ENCODE results near the gene IPMK. TPM values are rescaled to one million over a fixed set of nuclear protein-coding genes. Genes with fewer than 3 reads are reported as not detected.
A peak's percentile ranks its signal among the peaks of the same experiment; 100 is the strongest.

Gene IPMK
- total and polyA plus RNA-seq, 2 donors from 2014 or later = 1.7 to 5.0 TPM

DNA sequence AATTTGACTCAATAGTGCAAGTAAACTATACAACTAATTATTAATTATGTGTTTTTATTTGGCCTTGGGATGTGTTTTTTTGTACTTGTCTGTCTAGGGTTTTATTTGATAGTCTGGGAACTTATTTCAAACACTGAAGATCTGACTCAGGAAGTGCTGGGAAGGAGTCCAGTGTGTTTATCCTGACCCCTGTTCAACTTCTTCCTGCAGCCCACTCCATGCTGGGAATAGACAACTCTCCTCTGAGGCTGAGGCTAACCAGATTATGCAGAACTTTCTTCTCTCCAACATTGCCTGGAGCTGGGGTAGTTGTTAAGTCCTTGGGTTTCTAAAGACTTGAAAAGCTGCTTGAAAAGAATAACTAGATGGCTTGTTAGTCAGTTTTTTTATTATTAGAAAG, 8.2 kb upstream of the IPMK start:
- Histone ChIP-seq H3K27me3 (ENCODE audit: control insufficient read depth, insufficient read depth, low read length) (no peaks in the 10 kb centered on the region), H3K9me3 (ENCODE audit: control insufficient read depth in 2 of 3, insufficient read depth in 1 of 3, low read length in 3 of 3) (no peaks in the 10 kb centered on the region), H3K4me3 (ENCODE audit: low read length in 3 of 3) (peak overlapping the region in 1 of 3 donors; percentile 15), H3K27ac (ENCODE audit: low read depth in 2 of 2, low read length in 2 of 2) (no peak overlapping the region), H3K4me1 (ENCODE audit: control insufficient read depth in 2 of 3, insufficient read depth in 2 of 3, low read depth in 1 of 3, low read length in 3 of 3) (no peaks in the 10 kb centered on the region), H3K9ac (ENCODE audit: low read length in 3 of 3) (no peak overlapping the region), H3K36me3 (ENCODE audit: control insufficient read depth in 2 of 3, insufficient read depth in 3 of 3, low read length in 3 of 3) (no peaks in the 10 kb centered on the region)
- DNase-seq = peak in 1 of 5 donors; percentile 24
- TF ChIP-seq, protein P1, sequence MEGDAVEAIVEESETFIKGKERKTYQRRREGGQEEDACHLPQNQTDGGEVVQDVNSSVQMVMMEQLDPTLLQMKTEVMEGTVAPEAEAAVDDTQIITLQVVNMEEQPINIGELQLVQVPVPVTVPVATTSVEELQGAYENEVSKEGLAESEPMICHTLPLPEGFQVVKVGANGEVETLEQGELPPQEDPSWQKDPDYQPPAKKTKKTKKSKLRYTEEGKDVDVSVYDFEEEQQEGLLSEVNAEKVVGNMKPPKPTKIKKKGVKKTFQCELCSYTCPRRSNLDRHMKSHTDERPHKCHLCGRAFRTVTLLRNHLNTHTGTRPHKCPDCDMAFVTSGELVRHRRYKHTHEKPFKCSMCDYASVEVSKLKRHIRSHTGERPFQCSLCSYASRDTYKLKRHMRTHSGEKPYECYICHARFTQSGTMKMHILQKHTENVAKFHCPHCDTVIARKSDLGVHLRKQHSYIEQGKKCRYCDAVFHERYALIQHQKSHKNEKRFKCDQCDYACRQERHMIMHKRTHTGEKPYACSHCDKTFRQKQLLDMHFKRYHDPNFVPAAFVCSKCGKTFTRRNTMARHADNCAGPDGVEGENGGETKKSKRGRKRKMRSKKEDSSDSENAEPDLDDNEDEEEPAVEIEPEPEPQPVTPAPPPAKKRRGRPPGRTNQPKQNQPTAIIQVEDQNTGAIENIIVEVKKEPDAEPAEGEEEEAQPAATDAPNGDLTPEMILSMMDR (IDR thresholded peaks at IDR 0.05; ENCODE audit: borderline replicate concordance, extremely low read depth, insufficient read depth) = no peak
- intact Hi-C loops (cut with DNase I) = no loop called here
- FAIRE-seq = no peak

- H3K4me3 ChIP-seq (ENCODE audit: low read length in 3 of 3) = peak overlapping the region in 2 of 3 donors; percentile 15 to 30
- no peaks in the 10 kb centered on the region for H3K27me3 ChIP-seq (ENCODE audit: control insufficient read depth, insufficient read depth, low read length)
- TF ChIP-seq, protein P1 (IDR thresholded peaks at IDR 0.05; ENCODE audit: borderline replicate concordance, extremely low read depth, insufficient read depth) = no peak
- H3K27ac ChIP-seq (ENCODE audit: low read depth in 2 of 2, low read length in 2 of 2) = no peak overlapping the region
- no peak for FAIRE-seq
- no peaks in the 10 kb centered on the region for H3K36me3 ChIP-seq (ENCODE audit: control insufficient read depth in 2 of 3, insufficient read depth in 3 of 3, low read length in 3 of 3)
- H3K9ac ChIP-seq (ENCODE audit: low read length in 3 of 3) = no peak overlapping the region
- no peaks in the 10 kb centered on the region for H3K9me3 ChIP-seq (ENCODE audit: control insufficient read depth in 2 of 3, insufficient read depth in 1 of 3, low read length in 3 of 3)
- peak in 1 of 5 donors; percentile 6 for DNase-seq
- H3K4me1 ChIP-seq (ENCODE audit: control insufficient read depth in 2 of 3, insufficient read depth in 2 of 3, low read depth in 1 of 3, low read length in 3 of 3) = no peaks in the 10 kb centered on the region
- intact Hi-C loops (cut with DNase I) = no loop called here
These were observed 7.6 kb upstream of the IPMK start for GRCh38 chr10:58275261-58275660.

DNA sequence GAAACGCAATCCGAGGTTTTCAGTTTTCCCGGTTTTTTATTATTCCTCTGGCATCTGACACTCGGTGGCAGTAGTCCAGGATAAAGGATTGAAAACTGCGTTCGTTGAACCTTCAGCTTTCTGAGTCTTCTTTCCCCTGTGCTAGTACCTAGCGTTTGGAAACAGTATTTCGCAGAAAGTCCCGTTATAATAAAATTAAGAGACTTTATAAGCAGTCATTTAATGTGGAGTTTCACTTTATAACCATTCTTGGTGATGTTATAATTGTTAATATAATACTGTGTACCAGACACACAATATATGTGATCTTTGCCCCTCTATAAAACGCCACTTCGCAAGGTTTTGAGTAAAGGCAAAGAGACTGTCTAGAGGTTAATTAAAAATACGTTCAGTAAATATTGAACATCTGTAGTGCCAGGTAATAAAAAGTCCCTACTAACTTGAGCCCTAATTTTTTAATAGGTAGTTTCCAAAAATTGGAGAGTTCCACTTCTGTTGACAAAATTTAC, 2.1 kb upstream of the IPMK start:
- peak overlapping the region; percentile 95 for H3K27ac ChIP-seq (ENCODE audit: low read depth in 2 of 2, low read length in 2 of 2)
- H3K36me3 ChIP-seq (ENCODE audit: control insufficient read depth in 2 of 3, insufficient read depth in 3 of 3, low read length in 3 of 3) = no peaks in the 10 kb centered on the region
- FAIRE-seq (no peak), DNase-seq (no peak)
- no peaks in the 10 kb centered on the region for H3K9me3 ChIP-seq (ENCODE audit: control insufficient read depth in 2 of 3, insufficient read depth in 1 of 3, low read length in 3 of 3)
- peaks cover 0 to 2% (median 0%) of the 10 kb centered on the region in 3 donors for H3K4me1 ChIP-seq (ENCODE audit: control insufficient read depth in 2 of 3, insufficient read depth in 2 of 3, low read depth in 1 of 3, low read length in 3 of 3)
- peak overlapping the region; percentile 75 to 83 (median 81) for H3K4me3 ChIP-seq (ENCODE audit: low read length in 3 of 3)
- intact Hi-C loops (cut with DNase I) = no loop called here
- H3K27me3 ChIP-seq (ENCODE audit: control insufficient read depth, insufficient read depth, low read length) = no peaks in the 10 kb centered on the region
- TF ChIP-seq, protein P1 (IDR thresholded peaks at IDR 0.05; ENCODE audit: borderline replicate concordance, extremely low read depth, insufficient read depth) = no peak
- peak overlapping the region; percentile 61 to 89 (median 80) for H3K9ac ChIP-seq (ENCODE audit: low read length in 3 of 3)
